Common myeloid progenitor, CD34-positive (primary cell): ENCODE results near the gene LYST.

ENCODE experiments used
- CTCF ChIA-PET: fragments of 350-600 bp; sonication (Branson Sonifier 250); formaldehyde crosslinking; loops from one replicate; lab custom pipeline; 2021; ENCODE audit warnings: antibody characterized with exemption; lab: Charles Lee
- POLR2A ChIA-PET: fragments of 350-600 bp; sonication (Branson Sonifier 250); formaldehyde crosslinking; loops from one replicate; lab custom pipeline; 2021; ENCODE audit warnings: antibody characterized with exemption; lab: Charles Lee
- DNase-seq, 3 donors: peaks; one replicate each; pipeline versions ENCODE4 v3.0.0 to v3.0.0-alpha.2; 2013
- H3K27ac ChIP-seq, 2 experiments: 1 replicate in 1 of 2; 2 replicates in 1 of 2; pipeline ENCODE4 v1.7.0; 2013; ENCODE audit warnings: inconsistent platforms in 2 of 2, low read length in 2 of 2, mild to moderate bottlenecking in 2 of 2, low read depth in 1 of 2, moderate library complexity in 1 of 2; ENCODE audit not compliant: severe bottlenecking in 2 of 2, insufficient read depth in 1 of 2, poor library complexity in 1 of 2
- H3K27me3 ChIP-seq, 5 experiments: replicated peaks in 2 of 5; 1 replicate in 3 of 5; 2 replicates in 2 of 5; pipeline versions ENCODE4 v1.6.1 to v1.7.0; 2013; ENCODE audit warnings: low read length in 4 of 5, mild to moderate bottlenecking in 2 of 5, moderate library complexity in 2 of 5, inconsistent platforms in 1 of 5; ENCODE audit not compliant: insufficient read depth in 5 of 5, control insufficient read depth in 4 of 5
- H3K36me3 ChIP-seq, 4 experiments: 1 replicate in 2 of 4; 2 replicates in 2 of 4; pipeline versions ENCODE4 v1.6.1 to v1.7.0; 2013; ENCODE audit warnings: low read length in 3 of 4, control low read depth in 1 of 4, mild to moderate bottlenecking in 1 of 4; ENCODE audit not compliant: control insufficient read depth in 4 of 4, insufficient read depth in 4 of 4
- H3K4me1 ChIP-seq, 4 experiments: 1 replicate in 3 of 4; 2 replicates in 1 of 4; pipeline versions ENCODE4 v1.6.1 to v1.7.1; 2013; ENCODE audit warnings: low read length in 3 of 4, mild to moderate bottlenecking in 3 of 4, control low read depth in 1 of 4, inconsistent platforms in 1 of 4, moderate library complexity in 1 of 4; ENCODE audit not compliant: control insufficient read depth in 4 of 4, insufficient read depth in 4 of 4; ENCODE audit errors: control extremely low read depth in 1 of 4
- H3K4me3 ChIP-seq, 7 experiments: 1 replicate in 4 of 7; 2 replicates in 3 of 7; pipeline versions ENCODE4 v1.5.1 to v1.7.0; 2013; ENCODE audit warnings: mild to moderate bottlenecking in 7 of 7, low read length in 6 of 7, moderate library complexity in 6 of 7, inconsistent platforms in 2 of 7, low read depth in 2 of 7, control low read depth in 1 of 7; ENCODE audit not compliant: insufficient read depth in 4 of 7, control insufficient read depth in 1 of 7; ENCODE audit errors: extremely low read depth in 1 of 7
- H3K9me3 ChIP-seq, 5 experiments: 1 replicate in 4 of 5; 2 replicates in 1 of 5; pipeline versions ENCODE4 v1.6.1 to v1.7.1; 2013; ENCODE audit warnings: low read length in 4 of 5, mild to moderate bottlenecking in 2 of 5, inconsistent platforms in 1 of 5, low read depth in 1 of 5, moderate library complexity in 1 of 5; ENCODE audit not compliant: control insufficient read depth in 4 of 5, insufficient read depth in 2 of 5; ENCODE audit errors: control extremely low read depth in 1 of 5
- WGBS: methylation state at CpG from one replicate; pipeline ENCODE4 v1.1.5; 2013; ENCODE audit not compliant: insufficient coverage; 5-methylcytosine and 5-hydroxymethylcytosine counted together

LYST gene

GRCh38 chr1:235861857-235862256 is 4.8 kb downstream of the LYST start:
- H3K27ac ChIP-seq = no peak overlapping the region
- ChIA-PET CTCF (no interaction called here), POLR2A (no interaction called here)
- peaks cover 0 to 36% (median 7%) of the 10 kb centered on the region in 4 experiments for H3K4me1 ChIP-seq
- no peaks in the 10 kb centered on the region for H3K36me3 ChIP-seq
- no peaks in the 10 kb centered on the region for H3K9me3 ChIP-seq
- H3K27me3 ChIP-seq = no peaks in the 10 kb centered on the region
- no peak for DNase-seq
- no peak overlapping the region for H3K4me3 ChIP-seq

- no peak overlapping the region for H3K4me3 ChIP-seq
- CTCF ChIA-PET = no interaction called here
Measured at GRCh38 chr1:235860829-235861228, 5.9 kb downstream of the LYST start.

GRCh38 chr1:235859789-235860188 is 6.9 kb downstream of the LYST start:
- Histone ChIP-seq H3K9me3 (no peaks in the 10 kb centered on the region), H3K4me1 (peaks cover 0 to 21% (median 0%) of the 10 kb centered on the region in 4 experiments), H3K36me3 (no peaks in the 10 kb centered on the region), H3K27me3 (no peaks in the 10 kb centered on the region), H3K4me3 (no peak overlapping the region), H3K27ac (no peak overlapping the region)
- POLR2A ChIA-PET = no interaction called here
- DNase-seq = no peak
- no CpG with 5 or more reads among the region's 1 CpG for WGBS
- CTCF ChIA-PET = interaction anchor here (0.6 kb wide), 1 partner anchor 828 kb away, joined by 4 read pairs; no protein-coding TSS in a partner anchor

More at GRCh38 chr1:235860829-235861228, 5.9 kb downstream of the LYST start:
- Histone ChIP-seq H3K4me1 (peaks cover 0 to 31% (median 5%) of the 10 kb centered on the region in 4 experiments), H3K27ac (no peak overlapping the region), H3K27me3 (no peaks in the 10 kb centered on the region), H3K36me3 (no peaks in the 10 kb centered on the region), H3K9me3 (no peaks in the 10 kb centered on the region)
- no CpG with 5 or more reads among the region's 1 CpG for WGBS
- POLR2A ChIA-PET = no interaction called here
- DNase-seq = no peak

- Histone ChIP-seq H3K36me3 (no peaks in the 10 kb centered on the region), H3K4me1 (peaks cover 0 to 13% (median 0%) of the 10 kb centered on the region in 4 experiments), H3K4me3 (no peak overlapping the region), H3K9me3 (no peaks in the 10 kb centered on the region), H3K27me3 (no peaks in the 10 kb centered on the region), H3K27ac (no peak overlapping the region)
- no peak for DNase-seq
- POLR2A ChIA-PET = no interaction called here
- CTCF ChIA-PET = no interaction called here
- 87% methylated on average over 1 of the region's 1 CpG for WGBS
Measured at GRCh38 chr1:235858766-235859165, 7.9 kb downstream of the LYST start.

GRCh38 chr1:235857756-235858155 is 8.9 kb downstream of the LYST start:
- Histone ChIP-seq H3K4me1 (peaks cover 0 to 9% (median 0%) of the 10 kb centered on the region in 4 experiments), H3K9me3 (no peaks in the 10 kb centered on the region), H3K27ac (no peak overlapping the region), H3K4me3 (no peak overlapping the region), H3K27me3 (no peaks in the 10 kb centered on the region), H3K36me3 (no peaks in the 10 kb centered on the region)
- DNase-seq = no peak
- POLR2A ChIA-PET = no interaction called here
- CTCF ChIA-PET = interaction anchor here (0.8 to 2.0 kb wide), 5 partner anchors 8 to 98 kb away, joined by 3 to 5 read pairs (median 3); no protein-coding TSS in a partner anchor
- WGBS = no CpG with 5 or more reads among the region's 2 CpGs

GRCh38 chr1:235855811-235856429 is 10.8 kb downstream of the LYST start:
- H3K9me3 ChIP-seq = peaks cover 0 to 3% (median 0%) of the 10 kb centered on the region in 5 experiments
- H3K27ac ChIP-seq = no peak overlapping the region
- H3K27me3 ChIP-seq = no peaks in the 10 kb centered on the region
- H3K4me1 ChIP-seq = peaks cover 0 to 9% (median 3%) of the 10 kb centered on the region in 4 experiments
- POLR2A ChIA-PET = no interaction called here
- no peak for DNase-seq
- CTCF ChIA-PET = interaction anchor here (1.2 to 2.0 kb wide), 3 partner anchors 10 to 116 kb away, joined by 5 read pairs; no protein-coding TSS in a partner anchor
- no peaks in the 10 kb centered on the region for H3K36me3 ChIP-seq
- H3K4me3 ChIP-seq = no peak overlapping the region
- WGBS = no CpG with 5 or more reads among the region's 1 CpG

- WGBS = no CpG with 5 or more reads among the region's 3 CpGs
- H3K4me3 ChIP-seq = no peak overlapping the region
- POLR2A ChIA-PET = no interaction called here
Measured at GRCh38 chr1:235854347-235854746, 12.4 kb downstream of the LYST start.

More at GRCh38 chr1:235854347-235854746, 12.4 kb downstream of the LYST start:
- no peaks in the 10 kb centered on the region for H3K27me3 ChIP-seq
- DNase-seq = no peak
- peaks cover 0 to 3% (median 1%) of the 10 kb centered on the region in 5 experiments for H3K9me3 ChIP-seq
- CTCF ChIA-PET = no interaction called here
- H3K27ac ChIP-seq = no peak overlapping the region
- no peaks in the 10 kb centered on the region for H3K36me3 ChIP-seq
- H3K4me1 ChIP-seq = peaks cover 0 to 9% (median 3%) of the 10 kb centered on the region in 4 experiments
